H9 (cell line): ENCODE results near the gene DCANP1. TPM values are rescaled to one million over a fixed set of nuclear protein-coding genes. Genes with fewer than 3 reads are reported as not detected.

ENCODE experiments used
- DNase-seq: peaks from one replicate; pipeline ENCODE4 v3.0.0-alpha.2; 2017
- H2AFZ ChIP-seq: one replicate; pipeline ENCODE4 v1.6.1; 2013; ENCODE audit warnings: mild to moderate bottlenecking, low read length, control low read depth, moderate library complexity
- H2AK5ac ChIP-seq: 2 replicates; pipeline ENCODE4 v1.6.1; 2013; ENCODE audit warnings: low read length, control low read depth, mixed read lengths; ENCODE audit not compliant: insufficient read length
- H2BK120ac ChIP-seq: one replicate; pipeline ENCODE4 v1.6.1; 2013; ENCODE audit warnings: low read depth, mild to moderate bottlenecking, low read length, control low read depth, inconsistent platforms; ENCODE audit not compliant: poor library complexity, severe bottlenecking
- H2BK12ac ChIP-seq: 2 replicates; pipeline ENCODE4 v1.6.1; 2013; ENCODE audit warnings: low read length, control low read depth, mixed read lengths, low read depth; ENCODE audit not compliant: insufficient read length
- H2BK15ac ChIP-seq: 2 replicates; pipeline ENCODE4 v1.6.1; 2013; ENCODE audit warnings: low read depth, low read length, control low read depth
- H2BK20ac ChIP-seq: one replicate; pipeline ENCODE4 v1.6.1; 2013; ENCODE audit warnings: low read depth, mild to moderate bottlenecking, low read length, control low read depth, inconsistent platforms; ENCODE audit not compliant: poor library complexity, severe bottlenecking
- H2BK5ac ChIP-seq: 2 replicates; pipeline ENCODE4 v1.6.1; 2013; ENCODE audit warnings: low read length, control low read depth, mixed read lengths; ENCODE audit not compliant: insufficient read length
- H3K14ac ChIP-seq: 2 replicates; pipeline ENCODE4 v1.6.1; 2013; ENCODE audit warnings: low read length, control low read depth; ENCODE audit not compliant: insufficient read depth
- H3K18ac ChIP-seq: 2 replicates; pipeline ENCODE4 v1.6.1; 2013; ENCODE audit warnings: low read depth, mild to moderate bottlenecking, mixed read lengths, low read length, control low read depth; ENCODE audit not compliant: insufficient read length
- H3K23ac ChIP-seq: 2 replicates; pipeline ENCODE4 v1.6.1; 2013; ENCODE audit warnings: low read length, control low read depth, mixed read lengths, low read depth; ENCODE audit not compliant: insufficient read length
- H3K23me2 ChIP-seq: 2 replicates; pipeline ENCODE4 v1.6.1; 2013; ENCODE audit warnings: low read depth, mild to moderate bottlenecking, mixed read lengths, low read length, control low read depth; ENCODE audit not compliant: insufficient read length, poor library complexity, severe bottlenecking
- H3K27ac ChIP-seq: 2 replicates; pipeline ENCODE4 v1.5.1; 2013; ENCODE audit warnings: low read length, control low read depth, mixed read lengths, low read depth; ENCODE audit not compliant: insufficient read length
- H3K27me3 ChIP-seq: 2 replicates; pipeline ENCODE4 v1.6.1; 2013; ENCODE audit warnings: low read length, control low read depth, inconsistent platforms; ENCODE audit not compliant: insufficient read depth
- H3K4ac ChIP-seq: 2 replicates; pipeline ENCODE4 v1.6.1; 2013; ENCODE audit warnings: low read depth, mild to moderate bottlenecking, control low read depth, inconsistent platforms, low read length, moderate library complexity
- H3K4me1 ChIP-seq: 2 replicates; pipeline ENCODE4 v1.6.1; 2013; ENCODE audit warnings: low read length, control low read depth, inconsistent platforms; ENCODE audit not compliant: insufficient read depth
- H3K4me2 ChIP-seq: 2 replicates; pipeline ENCODE4 v1.6.1; 2013; ENCODE audit warnings: low read length, control low read depth, mixed read lengths; ENCODE audit not compliant: insufficient read length, insufficient read depth
- H3K56ac ChIP-seq: 2 replicates; pipeline ENCODE4 v1.6.1; 2013; ENCODE audit warnings: low read depth, mild to moderate bottlenecking, mixed read lengths, low read length, control low read depth; ENCODE audit not compliant: insufficient read length
- H3K79me1 ChIP-seq: 2 replicates; pipeline ENCODE4 v1.6.1; 2013; ENCODE audit warnings: low read depth, mild to moderate bottlenecking, moderate library complexity, low read length, control low read depth, inconsistent platforms; ENCODE audit not compliant: insufficient read depth, poor library complexity, severe bottlenecking
- H3K79me2 ChIP-seq: 2 replicates; pipeline ENCODE4 v1.6.1; 2013; ENCODE audit warnings: low read length, control low read depth, inconsistent platforms; ENCODE audit not compliant: insufficient read depth
- H3K9ac ChIP-seq: 2 replicates; pipeline ENCODE4 v1.6.1; 2013; ENCODE audit warnings: low read length, control low read depth, mixed read lengths; ENCODE audit not compliant: insufficient read length; ENCODE audit errors: extremely low read depth
- H3K9me3 ChIP-seq: one replicate; pipeline ENCODE4 v1.6.1; 2013; ENCODE audit warnings: low read depth, low read length, inconsistent platforms; ENCODE audit not compliant: control insufficient read depth
- H3T11ph ChIP-seq: one replicate; pipeline ENCODE4 v1.6.1; 2013; ENCODE audit warnings: mild to moderate bottlenecking, low read length, control low read depth, inconsistent platforms
- H4K20me1 ChIP-seq: one replicate; pipeline ENCODE4 v1.6.1; 2013; ENCODE audit not compliant: control insufficient read depth, insufficient read length, insufficient read depth
- H4K5ac ChIP-seq: 2 replicates; pipeline ENCODE4 v1.6.1; 2013; ENCODE audit warnings: low read depth, mild to moderate bottlenecking, mixed read lengths, low read length, control low read depth; ENCODE audit not compliant: insufficient read length
- H4K8ac ChIP-seq: replicated peaks from 2 replicates; pipeline ENCODE4 v1.6.1; 2013; ENCODE audit warnings: low read length, control low read depth, mixed read lengths, low read depth; ENCODE audit not compliant: insufficient read length
- H4K91ac ChIP-seq: 2 replicates; pipeline ENCODE4 v1.6.1; 2013; ENCODE audit warnings: low read depth, mild to moderate bottlenecking, moderate library complexity, mixed read lengths, low read length, control low read depth; ENCODE audit not compliant: insufficient read length
- H3K27ac Mint-ChIP-seq, 3 experiments: 2 replicates in 2 of 3; 3 replicates in 1 of 3; pipeline ENCODE4 v1.8.0; 2020 to 2021; ENCODE audit warnings: mixed read lengths in 3 of 3, mild to moderate bottlenecking in 1 of 3, moderate library complexity in 1 of 3
- H3K27me3 Mint-ChIP-seq: 2 replicates; pipeline ENCODE4 v1.8.0; 2021; ENCODE audit warnings: low read depth, mild to moderate bottlenecking, moderate library complexity, mixed read lengths
- H3K36me3 Mint-ChIP-seq, 3 experiments: 2 replicates in 2 of 3; 3 replicates in 1 of 3; pipeline ENCODE4 v1.8.0; 2020 to 2021; ENCODE audit warnings: low read depth in 3 of 3, mixed read lengths in 3 of 3; ENCODE audit not compliant: insufficient read depth in 1 of 3
- H3K4me1 Mint-ChIP-seq, 2 experiments: 2 replicates each; pipeline ENCODE4 v1.8.0; 2020; ENCODE audit warnings: mixed read lengths in 2 of 2
- H3K4me3 Mint-ChIP-seq, 2 experiments: 2 replicates in 1 of 2; 3 replicates in 1 of 2; pipeline ENCODE4 v1.8.0; 2020 to 2021; ENCODE audit warnings: mild to moderate bottlenecking in 2 of 2, mixed read lengths in 2 of 2, moderate library complexity in 1 of 2
- H3K9me3 Mint-ChIP-seq, 2 experiments: 2 replicates in 1 of 2; 3 replicates in 1 of 2; pipeline ENCODE4 v1.8.0; 2020; ENCODE audit warnings: mild to moderate bottlenecking in 2 of 2, mixed read lengths in 2 of 2, moderate library complexity in 1 of 2
- WGBS: extraction: QIAGEN DNeasy Blood & Tissue Kit; methylation state at CpG from one replicate; pipeline ENCODE4 v1.1.7; 2013; ENCODE audit warnings: missing lambda C conversion rate, low lambda C conversion rate, mixed read lengths; ENCODE audit not compliant: insufficient read length; ENCODE audit errors: extremely low coverage; 5-methylcytosine and 5-hydroxymethylcytosine counted together
- total RNA-seq: library from RNA; stranded (reverse); gene quantifications from 2 replicates; pipeline ENCODE4 v1.2.1, GENCODE V29; 2021
- TF ChIP-seq, protein P1 (sequence below): fragments of 200-600 bp; sonication (generic); conservative IDR thresholded peaks from 3 replicates; pipeline ENCODE4 v1.8.0; 2021; ENCODE audit warnings: antibody characterized with exemption, mild to moderate bottlenecking

DCANP1 gene
- total RNA-seq, 1 experiment from 2014 or later: not detected

DNA sequence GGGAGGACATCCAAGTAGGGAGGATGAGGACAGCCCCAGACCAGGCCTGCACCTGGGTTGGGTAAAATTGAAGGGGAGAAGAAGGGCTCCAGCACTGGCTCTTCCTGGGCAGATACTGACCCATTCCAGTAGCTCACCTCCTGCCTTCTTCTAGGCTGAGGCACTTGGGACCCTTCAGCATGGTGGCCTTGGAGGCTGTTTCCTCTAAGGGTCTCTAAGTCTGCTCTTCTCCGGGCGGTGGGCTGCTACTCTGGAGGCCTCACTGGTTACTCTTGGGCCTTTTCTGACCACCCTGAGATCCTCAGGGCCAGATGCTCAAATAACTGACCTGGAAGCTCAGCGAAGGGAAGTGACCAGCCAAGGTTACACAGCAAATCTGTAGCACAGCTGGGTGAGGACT, 7.8 kb upstream of the DCANP1 start:
- no CpG with 5 or more reads among the region's 3 CpGs for WGBS
- H3K4me1 Mint-ChIP-seq: no peaks in the 10 kb centered on the region
- Histone ChIP-seq H3K79me1 (no peaks in the 10 kb centered on the region), H2BK15ac (no peak overlapping the region), H3K23me2 (no peaks in the 10 kb centered on the region), H4K8ac (no peak overlapping the region), H3T11ph (no peak overlapping the region), H3K9me3 (no peaks in the 10 kb centered on the region), H3K23ac (no peak overlapping the region), H4K91ac (no peak overlapping the region), H2BK12ac (no peak overlapping the region), H3K14ac (no peak overlapping the region), H3K4me2 (no peak overlapping the region), H4K5ac (no peak overlapping the region), H2BK5ac (no peak overlapping the region), H2BK20ac (no peak overlapping the region), H3K4me1 (no peaks in the 10 kb centered on the region), H4K20me1 (no peaks in the 10 kb centered on the region), H3K27ac (no peak overlapping the region), H3K9ac (no peak overlapping the region), H2AK5ac (no peak overlapping the region), H3K56ac (no peak overlapping the region), H3K18ac (no peak overlapping the region), H2BK120ac (no peak overlapping the region), H2AFZ (no peak overlapping the region), H3K27me3 (peaks cover 3% of the 10 kb centered on the region), H3K4ac (no peak overlapping the region), H3K79me2 (no peaks in the 10 kb centered on the region)
- H3K4me3 Mint-ChIP-seq: no peak overlapping the region
- no peaks in the 10 kb centered on the region for H3K9me3 Mint-ChIP-seq
- H3K27ac Mint-ChIP-seq: no peak overlapping the region
- no peak for DNase-seq
- TF ChIP-seq, protein P1, sequence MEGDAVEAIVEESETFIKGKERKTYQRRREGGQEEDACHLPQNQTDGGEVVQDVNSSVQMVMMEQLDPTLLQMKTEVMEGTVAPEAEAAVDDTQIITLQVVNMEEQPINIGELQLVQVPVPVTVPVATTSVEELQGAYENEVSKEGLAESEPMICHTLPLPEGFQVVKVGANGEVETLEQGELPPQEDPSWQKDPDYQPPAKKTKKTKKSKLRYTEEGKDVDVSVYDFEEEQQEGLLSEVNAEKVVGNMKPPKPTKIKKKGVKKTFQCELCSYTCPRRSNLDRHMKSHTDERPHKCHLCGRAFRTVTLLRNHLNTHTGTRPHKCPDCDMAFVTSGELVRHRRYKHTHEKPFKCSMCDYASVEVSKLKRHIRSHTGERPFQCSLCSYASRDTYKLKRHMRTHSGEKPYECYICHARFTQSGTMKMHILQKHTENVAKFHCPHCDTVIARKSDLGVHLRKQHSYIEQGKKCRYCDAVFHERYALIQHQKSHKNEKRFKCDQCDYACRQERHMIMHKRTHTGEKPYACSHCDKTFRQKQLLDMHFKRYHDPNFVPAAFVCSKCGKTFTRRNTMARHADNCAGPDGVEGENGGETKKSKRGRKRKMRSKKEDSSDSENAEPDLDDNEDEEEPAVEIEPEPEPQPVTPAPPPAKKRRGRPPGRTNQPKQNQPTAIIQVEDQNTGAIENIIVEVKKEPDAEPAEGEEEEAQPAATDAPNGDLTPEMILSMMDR: no peak
- H3K27me3 Mint-ChIP-seq: peaks cover 97% of the 10 kb centered on the region
- no peaks in the 10 kb centered on the region for H3K36me3 Mint-ChIP-seq
